Activated T-cell treated with anti-CD3 and anti-CD28 coated beads, Interleukin-2, amount 50 U/mL, for 72 hours (primary cell): ENCODE data around the gene SMOC1. TPM values are rescaled to one million over a fixed set of nuclear protein-coding genes. Genes with fewer than 3 reads are reported as not detected.
A peak's percentile ranks its signal among the peaks of the same experiment; 100 is the strongest.

Experiments used
- ATAC-seq, 2 donors: fragments of 150-1000 bp; cut with Tn5 transposase; replicated peaks in 1 of 2; 2 replicates each; pipeline ENCODE4 v1.10.0; 2021; ENCODE audit warnings: moderate library complexity in 2 of 2, mild to moderate bottlenecking in 1 of 2
- DNase-seq, 2 donors: peaks; one replicate each; pipeline ENCODE4 v3.0.0; 2021 to 2022; ENCODE audit warnings: mixed read lengths in 1 of 2
- H3K27ac Mint-ChIP-seq: one replicate; pipeline ENCODE4 v1.8.0; 2022; ENCODE audit warnings: mild to moderate bottlenecking, moderate library complexity, mixed read lengths
- H3K27me3 Mint-ChIP-seq: one replicate; pipeline ENCODE4 v1.8.0; 2022; ENCODE audit warnings: low read depth, mixed read lengths
- H3K36me3 Mint-ChIP-seq, 2 donors: one replicate each; pipeline ENCODE4 v1.8.0; 2022; ENCODE audit warnings: mixed read lengths in 2 of 2, mild to moderate bottlenecking in 1 of 2; ENCODE audit not compliant: insufficient read depth in 2 of 2
- H3K4me1 Mint-ChIP-seq: one replicate; pipeline ENCODE4 v1.8.0; 2022; ENCODE audit warnings: low read depth, mixed read lengths
- H3K4me3 Mint-ChIP-seq, 2 donors: one replicate each; pipeline ENCODE4 v1.8.0; 2022; ENCODE audit warnings: mild to moderate bottlenecking in 2 of 2, mixed read lengths in 2 of 2, moderate library complexity in 2 of 2
- H3K9me3 Mint-ChIP-seq, 2 donors: one replicate each; pipeline ENCODE4 v1.8.0; 2022; ENCODE audit warnings: mixed read lengths in 2 of 2
- total RNA-seq, 2 donors: library from RNA; stranded (reverse); gene quantifications; one replicate each; pipeline ENCODE4 v1.2.3, GENCODE V29; 2022

Gene SMOC1
- total RNA-seq, 2 donors from 2014 or later = not detected

- Mint-ChIP-seq H3K36me3 (no peaks in the 10 kb centered on the region), H3K27me3 (no peaks in the 10 kb centered on the region), H3K9me3 (no peaks in the 10 kb centered on the region), H3K4me1 (no peaks in the 10 kb centered on the region), H3K27ac (no peak overlapping the region), H3K4me3 (no peak overlapping the region)
- no peak for ATAC-seq
- no peak for DNase-seq
Measured at GRCh38 chr14:70006699-70007098, 127.5 kb downstream of the SMOC1 start.

GRCh38 chr14:70008284-70009262, 129.4 kb downstream of the SMOC1 start:
- H3K4me3 Mint-ChIP-seq = no peak overlapping the region
- no peak overlapping the region for H3K27ac Mint-ChIP-seq

GRCh38 chr14:70009961-70010360, 130.7 kb downstream of the SMOC1 start:
- Mint-ChIP-seq H3K36me3 (no peaks in the 10 kb centered on the region), H3K27me3 (peaks cover 6% of the 10 kb centered on the region), H3K27ac (no peak overlapping the region), H3K4me1 (no peaks in the 10 kb centered on the region), H3K9me3 (no peaks in the 10 kb centered on the region), H3K4me3 (no peak overlapping the region)
- ATAC-seq = no peak
- DNase-seq = no peak

More at GRCh38 chr14:70008284-70009262, 129.4 kb downstream of the SMOC1 start:
- ATAC-seq (no peak), DNase-seq (no peak)
- Mint-ChIP-seq H3K36me3 (no peaks in the 10 kb centered on the region), H3K9me3 (no peaks in the 10 kb centered on the region), H3K4me1 (no peaks in the 10 kb centered on the region), H3K27me3 (no peaks in the 10 kb centered on the region)

- Mint-ChIP-seq H3K27me3 (peaks cover 14% of the 10 kb centered on the region), H3K4me3 (no peak overlapping the region), H3K4me1 (no peaks in the 10 kb centered on the region), H3K9me3 (no peaks in the 10 kb centered on the region), H3K27ac (no peak overlapping the region), H3K36me3 (no peaks in the 10 kb centered on the region)
- ATAC-seq (no peak), DNase-seq (no peak)
Measured at GRCh38 chr14:70011098-70011497, 131.9 kb downstream of the SMOC1 start.

- ATAC-seq = no peak
- Mint-ChIP-seq H3K27ac (no peak overlapping the region), H3K9me3 (no peaks in the 10 kb centered on the region), H3K4me3 (no peak overlapping the region), H3K36me3 (no peaks in the 10 kb centered on the region), H3K27me3 (peaks cover 14% of the 10 kb centered on the region), H3K4me1 (no peaks in the 10 kb centered on the region)
- no peak for DNase-seq
Measured at GRCh38 chr14:70011708-70012107, 132.5 kb downstream of the SMOC1 start.

GRCh38 chr14:70013271-70013873, 134.2 kb downstream of the SMOC1 start:
- peaks cover 6% of the 10 kb centered on the region for H3K4me1 Mint-ChIP-seq
- peaks cover 14% of the 10 kb centered on the region for H3K27me3 Mint-ChIP-seq
- peak; percentile 44 to 57 for DNase-seq
- no peaks in the 10 kb centered on the region for H3K9me3 Mint-ChIP-seq
- no peak overlapping the region for H3K27ac Mint-ChIP-seq
- H3K36me3 Mint-ChIP-seq = no peaks in the 10 kb centered on the region
- H3K4me3 Mint-ChIP-seq = no peak overlapping the region
- no peak for ATAC-seq

- DNase-seq = no peak
- peaks cover 13% of the 10 kb centered on the region for H3K4me1 Mint-ChIP-seq
- no peak for ATAC-seq
- no peaks in the 10 kb centered on the region for H3K36me3 Mint-ChIP-seq
- no peaks in the 10 kb centered on the region for H3K9me3 Mint-ChIP-seq
- H3K27ac Mint-ChIP-seq = no peak overlapping the region
- no peak overlapping the region for H3K4me3 Mint-ChIP-seq
- peaks cover 14% of the 10 kb centered on the region for H3K27me3 Mint-ChIP-seq
Measured at GRCh38 chr14:70014406-70015095, 135.3 kb downstream of the SMOC1 start.

GRCh38 chr14:70018230-70018629, 139.0 kb downstream of the SMOC1 start:
- H3K9me3 Mint-ChIP-seq = no peaks in the 10 kb centered on the region
- H3K4me3 Mint-ChIP-seq = no peak overlapping the region
- DNase-seq = no peak
- H3K27ac Mint-ChIP-seq = no peak overlapping the region
- H3K4me1 Mint-ChIP-seq = peaks cover 19% of the 10 kb centered on the region
- ATAC-seq = no peak
- no peaks in the 10 kb centered on the region for H3K36me3 Mint-ChIP-seq
- peaks cover 19% of the 10 kb centered on the region for H3K27me3 Mint-ChIP-seq

- ATAC-seq = no peak
- no peaks in the 10 kb centered on the region for H3K9me3 Mint-ChIP-seq
- H3K4me1 Mint-ChIP-seq = peaks cover 19% of the 10 kb centered on the region
- no peak overlapping the region for H3K27ac Mint-ChIP-seq
- no peak overlapping the region for H3K4me3 Mint-ChIP-seq
- DNase-seq = no peak
- no peaks in the 10 kb centered on the region for H3K36me3 Mint-ChIP-seq
- peaks cover 19% of the 10 kb centered on the region for H3K27me3 Mint-ChIP-seq
Measured at GRCh38 chr14:70018713-70019211, 139.5 kb downstream of the SMOC1 start.

- Mint-ChIP-seq H3K9me3 (no peaks in the 10 kb centered on the region), H3K27me3 (peaks cover 13% of the 10 kb centered on the region), H3K27ac (no peak overlapping the region), H3K4me3 (no peak overlapping the region), H3K4me1 (peaks cover 19% of the 10 kb centered on the region), H3K36me3 (no peaks in the 10 kb centered on the region)
- ATAC-seq (no peak), DNase-seq (no peak)
Measured at GRCh38 chr14:70019695-70020094, 140.5 kb downstream of the SMOC1 start.

GRCh38 chr14:70020352-70021170, 141.3 kb downstream of the SMOC1 start:
- Mint-ChIP-seq H3K36me3 (no peaks in the 10 kb centered on the region), H3K4me3 (no peak overlapping the region), H3K9me3 (no peaks in the 10 kb centered on the region), H3K4me1 (peaks cover 19% of the 10 kb centered on the region), H3K27ac (no peak overlapping the region), H3K27me3 (peaks cover 7% of the 10 kb centered on the region)
- ATAC-seq = no peak
- no peak for DNase-seq

GRCh38 chr14:70021548-70022220, 142.5 kb downstream of the SMOC1 start:
- Mint-ChIP-seq H3K4me1 (peaks cover 19% of the 10 kb centered on the region), H3K27ac (no peak overlapping the region), H3K36me3 (no peaks in the 10 kb centered on the region), H3K27me3 (peaks cover 5% of the 10 kb centered on the region), H3K9me3 (no peaks in the 10 kb centered on the region), H3K4me3 (no peak overlapping the region)
- DNase-seq = no peak
- no peak for ATAC-seq
